OCI-LY7 (cell line): Measurements from ENCODE around the gene DDR1.

ENCODE experiments used
- CTCF ChIP-seq: fragments of 200-600 bp; sonication (generic); conservative IDR thresholded peaks from 2 replicates; pipeline ENCODE4 v1.5.1; 2014; ENCODE audit warnings: mild to moderate bottlenecking, antibody characterized with exemption, low read length, moderate library complexity, mixed read lengths
- EZH2phosphoT487 ChIP-seq: fragments of 200-600 bp; sonication (generic); IDR thresholded peaks from 2 replicates; pipeline ENCODE4 v1.6.1; 2018; ENCODE audit warnings: low read depth, borderline replicate concordance, mild to moderate bottlenecking, mixed run types, antibody characterized with exemption, low read length, moderate library complexity, mixed read lengths

DNA sequence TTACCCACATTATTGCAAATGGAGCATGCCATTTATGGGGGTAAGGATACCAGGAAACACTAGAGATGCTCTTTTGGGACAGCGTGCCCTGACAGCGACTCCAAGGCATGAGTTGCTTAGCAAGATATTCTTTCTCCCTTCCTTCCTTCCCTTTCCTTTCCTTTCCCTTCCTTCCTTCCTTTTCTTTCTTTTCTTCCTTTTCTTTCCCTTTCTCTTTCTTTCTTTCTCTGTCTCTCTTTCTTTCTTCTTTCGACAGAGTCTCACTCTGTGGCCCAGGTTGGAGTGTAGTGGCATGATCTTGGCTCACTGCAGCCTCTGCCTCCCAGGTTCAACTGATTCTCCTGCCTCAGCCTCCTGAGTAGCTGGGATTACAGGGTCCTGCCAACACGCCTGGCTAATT is 59.7 kb downstream of the DDR1 start:
- TF ChIP-seq CTCF: no peak
- no peak for TF ChIP-seq EZH2phosphoT487
